OCI-LY7 (cell line): ENCODE data around the gene TPO.

Source experiments
- CTCF ChIP-seq: fragments of 200-600 bp; sonication (generic); conservative IDR thresholded peaks from 2 replicates; pipeline ENCODE4 v1.5.1; 2014; ENCODE audit warnings: mild to moderate bottlenecking, antibody characterized with exemption, low read length, moderate library complexity, mixed read lengths
- EZH2phosphoT487 ChIP-seq: fragments of 200-600 bp; sonication (generic); IDR thresholded peaks from 2 replicates; pipeline ENCODE4 v1.6.1; 2018; ENCODE audit warnings: low read depth, borderline replicate concordance, mild to moderate bottlenecking, mixed run types, antibody characterized with exemption, low read length, moderate library complexity, mixed read lengths

GRCh38 chr2:1480671-1481076 lies 67.4 kb downstream of the TPO start:
- TF ChIP-seq CTCF (no peak), EZH2phosphoT487 (no peak)
